Thoracic aorta (tissue), 2 donors: ENCODE measurements around the gene ZNF418. TPM values are rescaled to one million over a fixed set of nuclear protein-coding genes. Genes with fewer than 3 reads are reported as not detected.
"Not testable (repeated sequence)": the region's sequence is repeated elsewhere in the genome, so short reads cannot be mapped to it uniquely, and the experiment has no call there.

Experiments used
- ATAC-seq: fragments of 150-250 bp; one replicate; pipeline ENCODE4 v1.8.0; 2017; ENCODE audit warnings: low read depth; ENCODE audit not compliant: insufficient number of reproducible peaks, low FRiP score
- DNase-seq: peaks from one replicate; pipeline ENCODE4 v3.0.0-alpha.2; 2020; ENCODE audit warnings: low spot score
- H3K27ac ChIP-seq, 2 donors: fragments of 200-600 bp; sonication (generic); 1 replicate in 1 of 2; 2 replicates in 1 of 2; pipeline ENCODE4 v1.5.1; 2016; ENCODE audit warnings: mild to moderate bottlenecking in 2 of 2, moderate library complexity in 2 of 2
- H3K27me3 ChIP-seq: fragments of 200-600 bp; sonication (generic); replicated peaks from 2 replicates; pipeline ENCODE4 v1.6.0; 2016; ENCODE audit warnings: mild to moderate bottlenecking; ENCODE audit not compliant: insufficient read depth
- H3K36me3 ChIP-seq: fragments of 200-600 bp; sonication (generic); one replicate; pipeline ENCODE4 v1.5.1; 2016
- H3K4me1 ChIP-seq, 2 donors: fragments of 200-600 bp; sonication (generic); 1 replicate in 1 of 2; 2 replicates in 1 of 2; pipeline versions ENCODE4 v1.5.1 to v1.6.0; 2016; ENCODE audit warnings: low read depth in 2 of 2, mild to moderate bottlenecking in 1 of 2; ENCODE audit not compliant: control insufficient read depth in 1 of 2
- H3K4me3 ChIP-seq: fragments of 200-600 bp; sonication (generic); 2 replicates; pipeline ENCODE4 v1.5.1; 2016; ENCODE audit warnings: mild to moderate bottlenecking
- H3K9me3 ChIP-seq: fragments of 200-600 bp; sonication (generic); 2 replicates; pipeline ENCODE4 v1.5.1; 2016
- CTCF ChIP-seq: fragments of 200-600 bp; sonication (generic); IDR thresholded peaks from one replicate; pipeline ENCODE4 v1.5.1; 2019; ENCODE audit warnings: antibody characterized with exemption
- total RNA-seq, 2 donors: library from RNA; depleted of rRNA; stranded (reverse); fragments of >200 nt; gene quantifications; one replicate each; pipeline versions ENCODE4 v1.1.0 to v1.2.3, GENCODE V29; 2016

ZNF418 gene
- total RNA-seq, 2 donors from 2014 or later = 3.2 to 6.1 TPM

GRCh38 chr19:57946316-57946715 lies 11.1 kb upstream of the ZNF418 start:
- DNase-seq (no peak), ATAC-seq (no peak)
- H3K27ac ChIP-seq = no peak overlapping the region
- H3K27me3 ChIP-seq = no peaks in the 10 kb centered on the region
- H3K4me3 ChIP-seq = peak overlapping the region; percentile 83
- peaks cover 3 to 9% of the 10 kb centered on the region in 2 donors for H3K4me1 ChIP-seq
- no peak for TF ChIP-seq CTCF
- peaks cover 37% of the 10 kb centered on the region for H3K9me3 ChIP-seq
- peaks cover 33% of the 10 kb centered on the region for H3K36me3 ChIP-seq

GRCh38 chr19:57941593-57941992 lies 6.4 kb upstream of the ZNF418 start:
- TF ChIP-seq CTCF = no peak

GRCh38 chr19:57935731-57936130 lies 529 bp upstream of the ZNF418 start:
- Histone ChIP-seq H3K9me3 (peaks cover 65% of the 10 kb centered on the region), H3K4me1 (no peaks in the 10 kb centered on the region), H3K36me3 (peaks cover 20% of the 10 kb centered on the region), H3K4me3 (no peak overlapping the region), H3K27ac (no peak overlapping the region), H3K27me3 (no peaks in the 10 kb centered on the region)
- DNase-seq (no peak), ATAC-seq (no peak)
- TF ChIP-seq CTCF = no peak

More at GRCh38 chr19:57941593-57941992, 6.4 kb upstream of the ZNF418 start:
- DNase-seq (no peak), ATAC-seq (no peak)
- Histone ChIP-seq H3K27me3 (no peaks in the 10 kb centered on the region), H3K4me1 (peaks cover under 1 to 3% of the 10 kb centered on the region in 2 donors), H3K9me3 (peaks cover 71% of the 10 kb centered on the region), H3K4me3 (no peak overlapping the region), H3K36me3 (peaks cover 59% of the 10 kb centered on the region), H3K27ac (no peak overlapping the region)

GRCh38 chr19:57927587-57927986 lies 7.6 kb downstream of the ZNF418 start:
- DNase-seq (no peak), ATAC-seq (no peak)
- no peak for TF ChIP-seq CTCF
- H3K4me1 ChIP-seq = no peaks in the 10 kb centered on the region
- no peak overlapping the region for H3K4me3 ChIP-seq
- H3K9me3 ChIP-seq = peaks cover 43% of the 10 kb centered on the region
- H3K36me3 ChIP-seq = peaks cover 9% of the 10 kb centered on the region
- no peaks in the 10 kb centered on the region for H3K27me3 ChIP-seq
- no peak overlapping the region for H3K27ac ChIP-seq

- DNase-seq (peak; percentile 52), ATAC-seq (peak; percentile 99)
- H3K36me3 ChIP-seq = peaks cover 25% of the 10 kb centered on the region
- H3K27ac ChIP-seq = peak within 1 kb of the TSS; percentile 56 to 70
- H3K4me1 ChIP-seq, H3K27me3 ChIP-seq: not testable (repeated sequence)
- H3K4me3 ChIP-seq = peak within 1 kb of the TSS; percentile 99
- H3K9me3 ChIP-seq = peaks cover 27% of the 10 kb centered on the region
These were observed 18.8 kb downstream of the ZNF418 start, which contains the start of gene ZNF417 for GRCh38 chr19:57916168-57916995. Gene ZNF417 (minus strand): TSS chr19:57916592. CDS start chr19:57916411, 181 bp downstream.
